K562 (cell line): ENCODE data around the gene PIK3R1. TPM values are rescaled to one million over a fixed set of nuclear protein-coding genes. Genes with fewer than 3 reads are reported as not detected.

Experiments used
- ATAC-seq: fragments of 200-7000 bp; cut with Tn5 transposase; 3 replicates; pipeline ENCODE4 v1.9.1; 2020; ENCODE audit warnings: moderate library complexity
- BruUV-seq: library from RNA; stranded (reverse); fragments of 400-500 nt; replicated peaks from 2 replicates; lab custom pipeline; 2021; lab: Mats Ljungman, UMichigan
- CTCF ChIA-PET: fragments of 300-600 bp; formaldehyde crosslinking; extraction: SDS; loops from one replicate; lab custom pipeline; 2021; ENCODE audit warnings: low intra/inter-chr PET ratio; lab: Yijun Ruan, JAX
- POLR2A ChIA-PET: fragments of 300-600, 350-650 bp; sonication (Branson Sonifier 250); formaldehyde crosslinking; extraction: SDS; loops from one replicate; lab custom pipeline; 2021; ENCODE audit warnings: antibody characterized with exemption, inconsistent platforms; lab: Yijun Ruan, JAX
- DNase-seq, 4 experiments: peaks; one replicate each; pipeline versions ENCODE4 v3.0.0 to v3.0.0-alpha.2; 2011 to 2018; ENCODE audit warnings: low spot score in 3 of 4, mixed read lengths in 3 of 4; ENCODE audit errors: extremely low read depth in 1 of 4
- FAIRE-seq: peaks from 2 replicates; lab custom pipeline; 2011; peaks lifted over from hg19 to GRCh38; lab: Jason Lieb, UNC
- H2AFZ ChIP-seq: 2 replicates; pipeline ENCODE4 v1.6.0; 2011; ENCODE audit warnings: low read depth, low read length, control low read depth, inconsistent platforms
- H3K27ac ChIP-seq: fragments of 200-600 bp; 3 replicates; pipeline ENCODE4 v1.8.0; 2011; ENCODE audit warnings: low read depth, mild to moderate bottlenecking, control low read depth, inconsistent platforms, low read length, moderate library complexity, mixed read lengths; ENCODE audit errors: extremely low read depth
- H3K27me3 ChIP-seq, 2 experiments: fragments of 300-600 bp in 1 of 2; 2 replicates in 1 of 2; 3 replicates in 1 of 2; pipeline versions ENCODE4 v1.6.0 to v1.8.0; 2011; ENCODE audit warnings: inconsistent platforms in 2 of 2, low read length in 2 of 2, mild to moderate bottlenecking in 1 of 2, mixed read lengths in 1 of 2, moderate library complexity in 1 of 2; ENCODE audit not compliant: control insufficient read depth in 2 of 2, insufficient read depth in 2 of 2
- H3K36me3 ChIP-seq: fragments of 300-600 bp; 3 replicates; pipeline ENCODE4 v1.8.0; 2011; ENCODE audit warnings: mild to moderate bottlenecking, low read length, inconsistent platforms; ENCODE audit not compliant: control insufficient read depth, insufficient read depth
- H3K4me1 ChIP-seq, 2 experiments: fragments of 200-600 bp in 1 of 2; replicated peaks in 1 of 2; 2 replicates in 1 of 2; 3 replicates in 1 of 2; pipeline versions ENCODE4 v1.5.1 to v1.8.0; 2011; ENCODE audit warnings: inconsistent platforms in 2 of 2, low read length in 2 of 2, mild to moderate bottlenecking in 1 of 2, mixed read lengths in 1 of 2, moderate library complexity in 1 of 2; ENCODE audit not compliant: control insufficient read depth in 2 of 2, insufficient read depth in 2 of 2
- H3K4me2 ChIP-seq: 2 replicates; pipeline ENCODE4 v1.6.1; 2011; ENCODE audit warnings: low read length, control low read depth, inconsistent platforms, mixed read lengths; ENCODE audit not compliant: insufficient read depth
- H3K4me3 ChIP-seq: fragments of 200-600 bp; sonication (generic), shearing (Covaris generic); 2 replicates; pipeline ENCODE4 v1.5.1; 2016; ENCODE audit warnings: control low read depth, inconsistent platforms
- H3K79me2 ChIP-seq: fragments of 200-600 bp; 3 replicates; pipeline ENCODE4 v1.8.0; 2011; ENCODE audit warnings: low read length, inconsistent platforms; ENCODE audit not compliant: control insufficient read depth, insufficient read depth
- H3K9ac ChIP-seq, 2 experiments: 2 replicates each; pipeline versions ENCODE4 v1.6.0 to v1.6.1; 2011; ENCODE audit warnings: low read depth in 2 of 2, low read length in 2 of 2, control low read depth in 1 of 2, inconsistent platforms in 1 of 2, mild to moderate bottlenecking in 1 of 2, mixed read lengths in 1 of 2; ENCODE audit not compliant: insufficient read depth in 1 of 2
- H3K9me1 ChIP-seq: one replicate; pipeline ENCODE4 v1.6.0; 2011; ENCODE audit warnings: inconsistent platforms, mild to moderate bottlenecking, low read length, moderate library complexity; ENCODE audit not compliant: control insufficient read depth, insufficient read depth
- H3K9me3 ChIP-seq: replicated peaks from 2 replicates; pipeline ENCODE4 v1.5.1; 2011; ENCODE audit warnings: low read depth, low read length, inconsistent platforms; ENCODE audit not compliant: control insufficient read depth, insufficient read depth
- H4K20me1 ChIP-seq: replicated peaks from 2 replicates; pipeline ENCODE4 v1.6.1; 2011; ENCODE audit warnings: low read length, inconsistent platforms, mixed read lengths; ENCODE audit not compliant: control insufficient read depth, insufficient read depth
- HIVEP1 ChIP-seq: fragments of 250-450 bp; sonication (Bioruptor Pico); IDR thresholded peaks from 2 replicates; pipeline ENCODE4 v1.4.0; 2020; ENCODE audit warnings: mild to moderate bottlenecking
- MNT ChIP-seq, 2 experiments: fragments of 450-650 bp; conservative IDR thresholded peaks; 2 replicates each; pipeline ENCODE4 v1.6.1; 2017; ENCODE audit warnings: mild to moderate bottlenecking in 2 of 2, moderate library complexity in 2 of 2
- RBM17 ChIP-seq: fragments of 200-400 bp; formaldehyde crosslinking; IDR thresholded peaks from 2 replicates; pipeline ENCODE4 v1.6.1; 2017; ENCODE audit warnings: low read depth, mild to moderate bottlenecking, low read length, borderline replicate concordance
- YBX1 ChIP-seq: fragments of 450-650 bp; IDR thresholded peaks from 2 replicates; pipeline ENCODE4 v1.7.1; 2016; ENCODE audit warnings: mild to moderate bottlenecking
- ZNF696 ChIP-seq: fragments of 250-450 bp; sonication (Bioruptor Pico); conservative IDR thresholded peaks from 2 replicates; pipeline ENCODE4 v1.4.0; 2020; ENCODE audit warnings: mild to moderate bottlenecking, moderate library complexity
- WGBS: fragments of 100-300 bp; shearing (Covaris generic); methylation state at CpG from one replicate; pipeline ENCODE4 v1.1.6; 2016; ENCODE audit warnings: low coverage, mixed read lengths; ENCODE audit not compliant: insufficient coverage; ENCODE audit errors: missing lambda C conversion rate; 5-methylcytosine and 5-hydroxymethylcytosine counted together
- in situ Hi-C: fragments of 300-500 bp; cut with MboI; formaldehyde crosslinking; loops from 4 replicates; pipeline ENCODE4 v1.15.0; 2018; ENCODE audit warnings: inconsistent platforms, mixed read lengths
- intact Hi-C: fragments of 100-400 bp; cut with micrococcal nuclease; formaldehyde crosslinking; loops from 2 replicates; pipeline ENCODE4 v1.14.2; 2022
- polyA plus RNA-seq, 8 experiments: library from polyadenylated mRNA; depleted of rRNA in 4 of 8; stranded (reverse) in 5 of 8; unstranded in 3 of 8; fragments of >200 nt; fragmentation: Nextera tagmentation in 2 of 8; fragmentation: Illumina TruSeq in 1 of 8; extraction: Ambion mirVana in 2 of 8; extraction: Trizol in 1 of 8; gene quantifications; 2 replicates each; pipeline versions ENCODE4 v1.2.1 to v1.2.3, GENCODE V29; 2011 to 2014; ENCODE audit warnings: inconsistent platforms in 1 of 8, missing spikeins in 1 of 8
- total RNA-seq, 7 experiments: library from RNA; depleted of rRNA in 6 of 7; stranded (reverse); fragments of >200 nt in 6 of 7; fragmentation: Illumina TruSeq in 2 of 7; extraction: Trizol in 2 of 7; gene quantifications; 2 replicates each; pipeline versions ENCODE4 v1.2.1 to v1.2.3, GENCODE V29; 2011 to 2021; ENCODE audit warnings: low replicate concordance in 1 of 7
- TF ChIP-seq, protein P1 (sequence below): fragments of 250-450 bp; sonication (Bioruptor Pico); IDR thresholded peaks from 2 replicates; pipeline ENCODE4 v1.8.0; 2022; ENCODE audit warnings: moderate library complexity, mild to moderate bottlenecking, inconsistent platforms
- TF ChIP-seq, protein P2 (sequence below): fragments of 450-650 bp; IDR thresholded peaks from 2 replicates; pipeline ENCODE4 v1.6.1; 2017; ENCODE audit warnings: mild to moderate bottlenecking, moderate library complexity

The PIK3R1 gene
- total and polyA plus RNA-seq, 9 of the 15 experiments (the other 6 are each of a cell fraction or from before 2014, with no cell fraction given), result 1.1 to 9.7 (median 4.8) TPM

DNA sequence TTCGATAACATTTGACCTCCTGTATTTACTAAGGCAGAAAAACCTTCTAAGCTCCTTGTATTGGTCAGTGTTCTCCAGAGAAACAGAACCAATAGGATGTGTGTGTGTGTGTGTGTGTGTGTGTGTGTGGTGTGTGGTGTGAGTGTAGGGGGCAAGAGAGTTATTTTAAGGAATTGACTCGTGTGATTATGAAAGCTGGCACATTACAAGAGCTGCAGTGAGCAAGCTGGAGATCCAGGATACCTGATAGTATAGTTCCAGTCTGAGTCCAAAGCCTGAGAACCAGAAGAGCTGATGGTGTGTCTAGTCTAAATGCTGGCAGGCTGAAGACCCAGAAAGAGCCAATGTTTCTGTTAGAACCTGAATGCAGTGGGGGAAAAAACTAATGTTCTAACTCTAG lies 21.2 kb upstream of the PIK3R1 start (continued):
- TF ChIP-seq MNT (conservative IDR thresholded peaks at IDR 0.05) (no peak), YBX1 (no peak), HIVEP1 (CRISPR knock-in tag) (no peak)

- ATAC-seq (no peak), DNase-seq (no peak), FAIRE-seq (no peak)
- Histone ChIP-seq H3K36me3 (no peaks in the 10 kb centered on the region), H3K27ac (no peak overlapping the region), H2AFZ (no peak overlapping the region), H3K9me3 (no peaks in the 10 kb centered on the region), H3K9me1 (no peaks in the 10 kb centered on the region), H3K27me3 (peaks cover 13 to 17% of the 10 kb centered on the region in 2 experiments; a peak in 4 of 5 replicates), H3K79me2 (no peaks in the 10 kb centered on the region), H3K9ac (no peak overlapping the region), H3K4me1 (no peaks in the 10 kb centered on the region), H3K4me3 (no peak overlapping the region), H3K4me2 (no peak overlapping the region), H4K20me1 (no peaks in the 10 kb centered on the region)
- intact Hi-C loops (no loop called here), in situ Hi-C loops (no loop called here)
- ChIA-PET CTCF (no interaction called here), POLR2A (no interaction called here)
- BruUV-seq, result no TSS peak
- WGBS, result 2% methylated on average over 3 of the region's 3 CpGs
- TF ChIP-seq RBM17 (no peak), ZNF696 (CRISPR knock-in tag) (no peak)
- TF ChIP-seq, protein P1, sequence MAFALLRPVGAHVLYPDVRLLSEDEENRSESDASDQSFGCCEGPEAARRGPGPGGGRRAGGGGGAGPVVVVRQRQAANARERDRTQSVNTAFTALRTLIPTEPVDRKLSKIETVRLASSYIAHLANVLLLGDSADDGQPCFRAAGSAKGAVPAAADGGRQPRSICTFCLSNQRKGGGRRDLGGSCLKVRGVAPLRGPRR (CRISPR knock-in tag), result no peak
- TF ChIP-seq, protein P2, sequence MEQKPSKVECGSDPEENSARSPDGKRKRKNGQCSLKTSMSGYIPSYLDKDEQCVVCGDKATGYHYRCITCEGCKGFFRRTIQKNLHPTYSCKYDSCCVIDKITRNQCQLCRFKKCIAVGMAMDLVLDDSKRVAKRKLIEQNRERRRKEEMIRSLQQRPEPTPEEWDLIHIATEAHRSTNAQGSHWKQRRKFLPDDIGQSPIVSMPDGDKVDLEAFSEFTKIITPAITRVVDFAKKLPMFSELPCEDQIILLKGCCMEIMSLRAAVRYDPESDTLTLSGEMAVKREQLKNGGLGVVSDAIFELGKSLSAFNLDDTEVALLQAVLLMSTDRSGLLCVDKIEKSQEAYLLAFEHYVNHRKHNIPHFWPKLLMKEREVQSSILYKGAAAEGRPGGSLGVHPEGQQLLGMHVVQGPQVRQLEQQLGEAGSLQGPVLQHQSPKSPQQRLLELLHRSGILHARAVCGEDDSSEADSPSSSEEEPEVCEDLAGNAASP, result no peak
Measured at GRCh38 chr5:68195137-68195536, 20.4 kb upstream of the PIK3R1 start.
